HG03521 (cell line): ENCODE results near the gene TSPEAR.
"Not testable (repeated sequence)": the region's sequence is repeated elsewhere in the genome, so short reads cannot be mapped to it uniquely, and the experiment has no call there.

Source experiments
- ATAC-seq: cut with Tn5 transposase; IDR thresholded peaks from one replicate; pipeline ENCODE4 v1.9.1; 2021; ENCODE audit warnings: mild to moderate bottlenecking, moderate library complexity; ENCODE audit not compliant: unreplicated experiment

The TSPEAR gene

GRCh38 chr21:44703731-44704635 lies 7.4 kb downstream of the TSPEAR start:
- ATAC-seq: no peak

GRCh38 chr21:44702973-44703730 lies 8.2 kb downstream of the TSPEAR start:
- ATAC-seq: no peak

- no peak for ATAC-seq
Observed at GRCh38 chr21:44702111-44702972, 9.0 kb downstream of the TSPEAR start.

GRCh38 chr21:44701541-44701940 lies 9.8 kb downstream of the TSPEAR start:
- ATAC-seq: no peak

GRCh38 chr21:44701023-44701400 lies 10.4 kb downstream of the TSPEAR start:
- ATAC-seq: no peak

- ATAC-seq: no peak
Observed at GRCh38 chr21:44700101-44701022, 11.0 kb downstream of the TSPEAR start.

- no peak for ATAC-seq
Observed at GRCh38 chr21:44699502-44700001, 11.8 kb downstream of the TSPEAR start.

- ATAC-seq: no peak
Observed at GRCh38 chr21:44697811-44698734, 13.3 kb downstream of the TSPEAR start.

GRCh38 chr21:44697172-44697810 lies 14.1 kb downstream of the TSPEAR start, which contains the start of gene KRTAP10-12:
Gene KRTAP10-12 (plus strand): TSS chr21:44697172. CDS start chr21:44697202, 30 bp downstream.
- ATAC-seq: not testable (repeated sequence)

GRCh38 chr21:44696572-44696971 lies 14.8 kb downstream of the TSPEAR start:
- ATAC-seq: no peak

- no peak for ATAC-seq
Observed at GRCh38 chr21:44695641-44696040, 15.7 kb downstream of the TSPEAR start.

GRCh38 chr21:44695184-44695583 lies 16.2 kb downstream of the TSPEAR start:
- no peak for ATAC-seq

GRCh38 chr21:44694776-44695175 lies 16.6 kb downstream of the TSPEAR start:
- ATAC-seq: no peak

- ATAC-seq: no peak
Observed at GRCh38 chr21:44692798-44693512, 18.4 kb downstream of the TSPEAR start.

- no peak for ATAC-seq
Observed at GRCh38 chr21:44691686-44692085, 19.7 kb downstream of the TSPEAR start.

GRCh38 chr21:44689740-44690139 lies 21.6 kb downstream of the TSPEAR start:
- not testable (repeated sequence) for ATAC-seq

- ATAC-seq: no peak
Observed at GRCh38 chr21:44687671-44688070, 23.7 kb downstream of the TSPEAR start.
